ENCODE data around the gene ADRB2.

Gene ADRB2

GRCh38 chr5:148859703-148860102, 33.3 kb downstream of the ADRB2 start:
- H3K4me3 ChIP-seq (ENCODE audit: low read depth, low read length) = no peak overlapping the region
- no peak for DNase-seq (ENCODE audit: low read depth)
- no peak for TF ChIP-seq CTCF (conservative IDR thresholded peaks at IDR 0.05; ENCODE audit: low read depth, low read length)

GRCh38 chr5:148860599-148860998, 34.2 kb downstream of the ADRB2 start:
- DNase-seq (ENCODE audit: low read depth) = no peak
- TF ChIP-seq CTCF (conservative IDR thresholded peaks at IDR 0.05; ENCODE audit: low read depth, low read length) = no peak
- H3K4me3 ChIP-seq (ENCODE audit: low read depth, low read length) = no peak overlapping the region

- TF ChIP-seq CTCF (conservative IDR thresholded peaks at IDR 0.05; ENCODE audit: low read depth, low read length) = no peak
- no peak for DNase-seq (ENCODE audit: low read depth)
Measured at GRCh38 chr5:148861088-148861487, 34.7 kb downstream of the ADRB2 start.

DNA sequence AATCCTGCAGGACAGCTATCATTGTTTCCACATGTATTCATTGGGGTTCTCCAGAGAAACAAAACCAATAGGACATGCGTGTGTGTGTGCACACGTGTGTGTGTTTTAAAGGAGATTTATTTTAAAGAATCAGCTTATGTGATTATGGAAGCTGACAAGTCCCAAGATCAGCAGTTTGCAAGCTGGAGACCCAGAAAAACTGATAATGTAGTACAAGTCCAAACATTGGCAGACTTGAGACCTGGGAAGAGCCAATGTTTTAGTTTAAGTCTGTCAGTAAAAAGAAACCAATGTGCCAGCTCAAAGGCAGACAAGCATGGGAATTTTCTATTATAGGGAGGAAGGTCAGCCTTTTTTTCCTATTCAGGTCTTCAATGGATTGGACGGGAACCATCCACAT, 35.3 kb downstream of the ADRB2 start:
- DNase-seq (ENCODE audit: low read depth) = no peak

More at GRCh38 chr5:148861088-148861487, 34.7 kb downstream of the ADRB2 start:
- no peak overlapping the region for H3K4me3 ChIP-seq (ENCODE audit: low read depth, low read length)

GRCh38 chr5:148864113-148864841, 37.9 kb downstream of the ADRB2 start:
- no peak overlapping the region for H3K4me3 ChIP-seq (ENCODE audit: low read depth, low read length)
- peak; percentile 23 for DNase-seq (ENCODE audit: low read depth)
- no peak for TF ChIP-seq CTCF (conservative IDR thresholded peaks at IDR 0.05; ENCODE audit: low read depth, low read length)

More for the DNA sequence above, 35.3 kb downstream of the ADRB2 start:
- H3K4me3 ChIP-seq (ENCODE audit: low read depth, low read length) = no peak overlapping the region
- TF ChIP-seq CTCF (conservative IDR thresholded peaks at IDR 0.05; ENCODE audit: low read depth, low read length) = no peak

DNA sequence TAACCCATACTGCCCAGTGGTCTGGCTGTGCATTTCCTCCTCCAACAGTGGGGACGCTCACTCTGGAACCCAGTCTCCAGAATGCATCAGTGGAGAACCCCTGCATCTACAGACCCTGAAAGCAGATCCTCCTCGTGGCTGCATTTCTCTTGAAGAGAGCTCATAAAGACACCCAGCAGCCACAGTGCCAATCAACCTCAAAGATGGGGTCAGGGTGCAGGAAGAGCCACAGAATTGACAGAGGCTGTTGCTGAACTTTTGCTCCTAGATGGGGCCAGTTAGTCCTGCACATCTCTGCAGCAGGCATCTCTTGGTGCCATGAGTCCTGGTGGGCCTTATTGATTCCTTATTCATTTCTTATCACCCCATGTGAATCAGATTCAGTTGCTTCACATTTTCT, 39.6 kb downstream of the ADRB2 start:
- no peak for TF ChIP-seq CTCF (conservative IDR thresholded peaks at IDR 0.05; ENCODE audit: low read depth, low read length)
- H3K4me3 ChIP-seq (ENCODE audit: low read depth, low read length) = no peak overlapping the region
- DNase-seq (ENCODE audit: low read depth) = no peak

- no peak overlapping the region for H3K4me3 ChIP-seq (ENCODE audit: low read depth, low read length)
- DNase-seq (ENCODE audit: low read depth) = no peak
- no peak for TF ChIP-seq CTCF (conservative IDR thresholded peaks at IDR 0.05; ENCODE audit: low read depth, low read length)
Measured at GRCh38 chr5:148873120-148873519, 46.7 kb downstream of the ADRB2 start.
